C4-2B (cell line): ENCODE results near the gene TUBB.

Experiments used
- CTCF ChIP-seq: fragments of 450-650 bp; conservative IDR thresholded peaks from 2 replicates; pipeline ENCODE4 v1.5.1; 2017; ENCODE audit warnings: mild to moderate bottlenecking
- ZFX ChIP-seq: fragments of 450-650 bp; IDR thresholded peaks from 2 replicates; pipeline ENCODE4 v1.6.1; 2017

GRCh38 chr6:30719356-30719755, 796 bp upstream of the TUBB start:
- TF ChIP-seq CTCF (no peak), ZFX (no peak)
